Activated T-helper 1 cell treated with anti-CD3 and anti-CD28 coated beads, Interleukin-12 subunit alpha, Interleukin-12 subunit beta, Interleukin-2, Interleukin-4 antibody, amounts not matched to agents 30 ng/mL and 10 ng/mL and 1 ng/mL, durations not matched to agents 14 hours and 24 hours and 36 hours (primary cell): Measurements from ENCODE around the gene RBMS3. TPM values are rescaled to one million over a fixed set of nuclear protein-coding genes. Genes with fewer than 3 reads are reported as not detected.

Experiments used
- DNase-seq: peaks from one replicate; pipeline ENCODE4 v3.0.0; 2021; ENCODE audit warnings: low spot score
- H3K27ac Mint-ChIP-seq: one replicate; pipeline ENCODE4 v1.8.0; 2021; ENCODE audit warnings: mild to moderate bottlenecking, mixed read lengths
- H3K27me3 Mint-ChIP-seq: one replicate; pipeline ENCODE4 v1.8.0; 2022; ENCODE audit warnings: mild to moderate bottlenecking, moderate library complexity, mixed read lengths; ENCODE audit not compliant: insufficient read depth
- H3K36me3 Mint-ChIP-seq: one replicate; pipeline ENCODE4 v1.8.0; 2021; ENCODE audit warnings: low read depth, mixed read lengths
- H3K4me1 Mint-ChIP-seq: one replicate; pipeline ENCODE4 v1.8.0; 2021; ENCODE audit warnings: low read depth, mixed read lengths
- H3K4me3 Mint-ChIP-seq: one replicate; pipeline ENCODE4 v1.8.0; 2021; ENCODE audit warnings: mild to moderate bottlenecking, moderate library complexity, mixed read lengths
- H3K9me3 Mint-ChIP-seq: one replicate; pipeline ENCODE4 v1.8.0; 2021; ENCODE audit warnings: mixed read lengths
- intact Hi-C: fragments of 100-400 bp; cut with micrococcal nuclease; formaldehyde crosslinking; loops from one replicate; pipeline ENCODE4 v1.15.1; 2024
- total RNA-seq: library from RNA; stranded (reverse); gene quantifications from 2 replicates; pipeline ENCODE4 v1.2.3, GENCODE V29; 2022

RBMS3 gene
- total RNA-seq, 1 donor from 2014 or later, result 3.7 TPM

GRCh38 chr3:29718661-29719065 lies 437.8 kb downstream of the RBMS3 start:
- Mint-ChIP-seq H3K27ac (no peak overlapping the region), H3K36me3 (no peaks in the 10 kb centered on the region), H3K4me1 (no peaks in the 10 kb centered on the region), H3K27me3 (peaks cover 4% of the 10 kb centered on the region), H3K4me3 (no peak overlapping the region), H3K9me3 (no peaks in the 10 kb centered on the region)
- DNase-seq, result no peak
- intact Hi-C loops, result no loop called here

GRCh38 chr3:29720665-29721064 lies 439.8 kb downstream of the RBMS3 start:
- H3K4me1 Mint-ChIP-seq, result no peaks in the 10 kb centered on the region
- H3K27me3 Mint-ChIP-seq, result peaks cover 2% of the 10 kb centered on the region
- H3K27ac Mint-ChIP-seq, result no peak overlapping the region
- no peak for DNase-seq
- no peaks in the 10 kb centered on the region for H3K36me3 Mint-ChIP-seq
- H3K4me3 Mint-ChIP-seq, result no peak overlapping the region
- no peaks in the 10 kb centered on the region for H3K9me3 Mint-ChIP-seq
- intact Hi-C loops, result no loop called here

GRCh38 chr3:29721789-29722188 lies 440.9 kb downstream of the RBMS3 start:
- intact Hi-C loops, result no loop called here
- Mint-ChIP-seq H3K36me3 (no peaks in the 10 kb centered on the region), H3K27me3 (peaks cover 2% of the 10 kb centered on the region)

GRCh38 chr3:29731050-29731449 lies 450.2 kb downstream of the RBMS3 start:
- Mint-ChIP-seq H3K9me3 (no peaks in the 10 kb centered on the region), H3K4me3 (no peak overlapping the region), H3K27me3 (peaks cover 2% of the 10 kb centered on the region), H3K27ac (no peak overlapping the region), H3K36me3 (no peaks in the 10 kb centered on the region), H3K4me1 (no peaks in the 10 kb centered on the region)
- intact Hi-C loops, result no loop called here
- no peak for DNase-seq

More at GRCh38 chr3:29721789-29722188, 440.9 kb downstream of the RBMS3 start:
- DNase-seq, result no peak
- H3K27ac Mint-ChIP-seq, result no peak overlapping the region
- H3K4me3 Mint-ChIP-seq, result no peak overlapping the region
- no peaks in the 10 kb centered on the region for H3K9me3 Mint-ChIP-seq
- no peaks in the 10 kb centered on the region for H3K4me1 Mint-ChIP-seq

GRCh38 chr3:29741231-29741630 lies 460.4 kb downstream of the RBMS3 start:
- Mint-ChIP-seq H3K36me3 (no peaks in the 10 kb centered on the region), H3K27ac (no peak overlapping the region), H3K27me3 (peaks cover 2% of the 10 kb centered on the region), H3K4me1 (no peaks in the 10 kb centered on the region), H3K4me3 (no peak overlapping the region), H3K9me3 (no peaks in the 10 kb centered on the region)
- DNase-seq, result no peak
- intact Hi-C loops, result no loop called here

- intact Hi-C loops, result no loop called here
- no peak for DNase-seq
- Mint-ChIP-seq H3K9me3 (no peaks in the 10 kb centered on the region), H3K4me1 (no peaks in the 10 kb centered on the region), H3K27me3 (peaks cover 2% of the 10 kb centered on the region), H3K27ac (no peak overlapping the region), H3K4me3 (no peak overlapping the region), H3K36me3 (no peaks in the 10 kb centered on the region)
These were observed 464.5 kb downstream of the RBMS3 start for GRCh38 chr3:29745232-29745870.

- no peak for DNase-seq
- Mint-ChIP-seq H3K27me3 (peaks cover 2% of the 10 kb centered on the region), H3K36me3 (no peaks in the 10 kb centered on the region), H3K4me3 (no peak overlapping the region), H3K27ac (no peak overlapping the region), H3K9me3 (no peaks in the 10 kb centered on the region), H3K4me1 (no peaks in the 10 kb centered on the region)
- intact Hi-C loops, result no loop called here
These were observed 465.4 kb downstream of the RBMS3 start for GRCh38 chr3:29746163-29746760.

- Mint-ChIP-seq H3K4me3 (no peak overlapping the region), H3K36me3 (no peaks in the 10 kb centered on the region), H3K27ac (no peak overlapping the region), H3K4me1 (no peaks in the 10 kb centered on the region), H3K27me3 (peaks cover 2% of the 10 kb centered on the region), H3K9me3 (no peaks in the 10 kb centered on the region)
- intact Hi-C loops, result no loop called here
- DNase-seq, result no peak
These were observed 467.1 kb downstream of the RBMS3 start for GRCh38 chr3:29747991-29748390.

- intact Hi-C loops, result no loop called here
- H3K27ac Mint-ChIP-seq, result no peak overlapping the region
- H3K4me1 Mint-ChIP-seq, result no peaks in the 10 kb centered on the region
- H3K4me3 Mint-ChIP-seq, result no peak overlapping the region
- H3K27me3 Mint-ChIP-seq, result no peaks in the 10 kb centered on the region
- DNase-seq, result no peak
- no peaks in the 10 kb centered on the region for H3K9me3 Mint-ChIP-seq
- H3K36me3 Mint-ChIP-seq, result no peaks in the 10 kb centered on the region
These were observed 470.9 kb downstream of the RBMS3 start for GRCh38 chr3:29751647-29752314.

GRCh38 chr3:29754346-29754745 lies 473.5 kb downstream of the RBMS3 start:
- no peak for DNase-seq
- no peak overlapping the region for H3K27ac Mint-ChIP-seq
- no peaks in the 10 kb centered on the region for H3K4me1 Mint-ChIP-seq
- no peaks in the 10 kb centered on the region for H3K27me3 Mint-ChIP-seq
- no peaks in the 10 kb centered on the region for H3K9me3 Mint-ChIP-seq
- H3K4me3 Mint-ChIP-seq, result no peak overlapping the region
- intact Hi-C loops, result no loop called here
- no peaks in the 10 kb centered on the region for H3K36me3 Mint-ChIP-seq

- DNase-seq, result no peak
- Mint-ChIP-seq H3K27me3 (no peaks in the 10 kb centered on the region), H3K9me3 (no peaks in the 10 kb centered on the region), H3K4me1 (no peaks in the 10 kb centered on the region), H3K36me3 (no peaks in the 10 kb centered on the region), H3K27ac (no peak overlapping the region), H3K4me3 (no peak overlapping the region)
- intact Hi-C loops, result no loop called here
These were observed 474.5 kb downstream of the RBMS3 start for GRCh38 chr3:29755416-29755815.

GRCh38 chr3:29757054-29757777 lies 476.3 kb downstream of the RBMS3 start:
- Mint-ChIP-seq H3K27ac (no peak overlapping the region), H3K9me3 (no peaks in the 10 kb centered on the region), H3K4me3 (no peak overlapping the region), H3K36me3 (no peaks in the 10 kb centered on the region), H3K27me3 (no peaks in the 10 kb centered on the region), H3K4me1 (no peaks in the 10 kb centered on the region)
- intact Hi-C loops, result no loop called here
- no peak for DNase-seq

GRCh38 chr3:29758108-29758433 lies 477.2 kb downstream of the RBMS3 start:
- Mint-ChIP-seq H3K9me3 (no peaks in the 10 kb centered on the region), H3K36me3 (no peaks in the 10 kb centered on the region), H3K4me1 (no peaks in the 10 kb centered on the region), H3K27ac (no peak overlapping the region), H3K4me3 (no peak overlapping the region), H3K27me3 (no peaks in the 10 kb centered on the region)
- DNase-seq, result no peak
- intact Hi-C loops, result no loop called here
